Progenitor cell of endocrine pancreas (in vitro differentiated cells): ENCODE data around the gene STOML2. TPM values are rescaled to one million over a fixed set of nuclear protein-coding genes. Genes with fewer than 3 reads are reported as not detected.

ENCODE experiments used
- DNase-seq: peaks from one replicate; pipeline ENCODE4 v3.0.0; 2021; ENCODE audit warnings: low spot score; ENCODE audit not compliant: unreplicated experiment
- H3K27ac Mint-ChIP-seq: 2 replicates; pipeline ENCODE4 v1.8.0; 2021; ENCODE audit warnings: mild to moderate bottlenecking, moderate library complexity, mixed read lengths
- H3K27me3 Mint-ChIP-seq: 2 replicates; pipeline ENCODE4 v1.8.0; 2021; ENCODE audit warnings: mixed read lengths
- H3K36me3 Mint-ChIP-seq: 2 replicates; pipeline ENCODE4 v1.8.0; 2022; ENCODE audit warnings: mixed read lengths; ENCODE audit not compliant: insufficient read depth
- H3K4me1 Mint-ChIP-seq: 2 replicates; pipeline ENCODE4 v1.8.0; 2021; ENCODE audit warnings: low read depth, mixed read lengths
- H3K4me3 Mint-ChIP-seq: 2 replicates; pipeline ENCODE4 v1.8.0; 2021; ENCODE audit warnings: low read depth, mild to moderate bottlenecking, moderate library complexity, mixed read lengths
- H3K9me3 Mint-ChIP-seq: 2 replicates; pipeline ENCODE4 v1.8.0; 2021; ENCODE audit warnings: low read depth, mixed read lengths
- total RNA-seq: library from RNA; stranded (reverse); gene quantifications from 2 replicates; pipeline ENCODE4 v1.2.1, GENCODE V29; 2021
- TF ChIP-seq, protein P1 (sequence below): fragments of 200-600 bp; sonication (generic); IDR thresholded peaks from one replicate; pipeline ENCODE4 v1.5.0; 2021; ENCODE audit warnings: antibody characterized with exemption, mild to moderate bottlenecking; ENCODE audit not compliant: unreplicated experiment

STOML2 gene
- total RNA-seq, 1 donor from 2014 or later = 120 TPM

DNA sequence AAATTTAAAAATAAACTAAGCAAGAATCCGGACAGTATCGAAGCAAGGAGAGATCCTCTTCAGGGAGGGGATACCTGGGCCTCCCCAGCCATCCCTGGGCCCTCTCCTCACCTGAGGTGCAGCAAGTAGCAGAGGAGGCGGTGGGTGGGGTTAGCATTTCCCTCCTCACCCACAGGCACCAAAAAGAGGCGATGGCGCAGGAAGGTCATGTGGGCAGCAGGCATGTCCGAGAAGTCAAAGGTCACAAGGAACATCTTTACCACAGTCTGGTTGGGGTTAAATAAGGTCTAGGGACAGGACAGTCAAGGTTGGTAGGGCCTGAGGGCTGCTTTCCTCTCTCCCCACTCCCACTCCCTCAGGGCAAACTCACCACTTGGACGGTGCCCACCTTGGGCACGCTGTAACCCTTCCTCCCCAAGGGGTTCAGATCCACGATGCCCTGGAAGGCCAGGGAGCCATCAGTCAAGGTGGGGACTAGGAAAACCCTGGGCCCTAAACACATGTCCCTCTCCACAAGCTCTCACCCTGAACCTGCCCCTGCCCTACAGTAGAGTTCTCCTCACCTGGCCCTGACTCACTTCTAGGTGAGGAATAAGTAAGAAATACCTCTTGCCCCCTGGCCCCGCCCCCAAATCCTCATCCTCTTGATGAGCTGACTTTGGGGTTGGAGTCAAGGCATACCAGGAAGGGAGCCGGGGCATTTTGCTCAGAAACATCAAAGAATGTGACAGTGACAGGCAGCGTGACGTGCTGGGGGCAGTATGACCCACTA lies 2.8 kb upstream of the STOML2 start:
- DNase-seq = no peak
- H3K27ac Mint-ChIP-seq = no peak overlapping the region
- peaks cover 11% of the 10 kb centered on the region for H3K36me3 Mint-ChIP-seq
- TF ChIP-seq, protein P1, sequence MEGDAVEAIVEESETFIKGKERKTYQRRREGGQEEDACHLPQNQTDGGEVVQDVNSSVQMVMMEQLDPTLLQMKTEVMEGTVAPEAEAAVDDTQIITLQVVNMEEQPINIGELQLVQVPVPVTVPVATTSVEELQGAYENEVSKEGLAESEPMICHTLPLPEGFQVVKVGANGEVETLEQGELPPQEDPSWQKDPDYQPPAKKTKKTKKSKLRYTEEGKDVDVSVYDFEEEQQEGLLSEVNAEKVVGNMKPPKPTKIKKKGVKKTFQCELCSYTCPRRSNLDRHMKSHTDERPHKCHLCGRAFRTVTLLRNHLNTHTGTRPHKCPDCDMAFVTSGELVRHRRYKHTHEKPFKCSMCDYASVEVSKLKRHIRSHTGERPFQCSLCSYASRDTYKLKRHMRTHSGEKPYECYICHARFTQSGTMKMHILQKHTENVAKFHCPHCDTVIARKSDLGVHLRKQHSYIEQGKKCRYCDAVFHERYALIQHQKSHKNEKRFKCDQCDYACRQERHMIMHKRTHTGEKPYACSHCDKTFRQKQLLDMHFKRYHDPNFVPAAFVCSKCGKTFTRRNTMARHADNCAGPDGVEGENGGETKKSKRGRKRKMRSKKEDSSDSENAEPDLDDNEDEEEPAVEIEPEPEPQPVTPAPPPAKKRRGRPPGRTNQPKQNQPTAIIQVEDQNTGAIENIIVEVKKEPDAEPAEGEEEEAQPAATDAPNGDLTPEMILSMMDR = no peak
- H3K27me3 Mint-ChIP-seq = no peaks in the 10 kb centered on the region
- H3K4me1 Mint-ChIP-seq = peaks cover 20% of the 10 kb centered on the region
- no peaks in the 10 kb centered on the region for H3K9me3 Mint-ChIP-seq
- no peak overlapping the region for H3K4me3 Mint-ChIP-seq

DNA sequence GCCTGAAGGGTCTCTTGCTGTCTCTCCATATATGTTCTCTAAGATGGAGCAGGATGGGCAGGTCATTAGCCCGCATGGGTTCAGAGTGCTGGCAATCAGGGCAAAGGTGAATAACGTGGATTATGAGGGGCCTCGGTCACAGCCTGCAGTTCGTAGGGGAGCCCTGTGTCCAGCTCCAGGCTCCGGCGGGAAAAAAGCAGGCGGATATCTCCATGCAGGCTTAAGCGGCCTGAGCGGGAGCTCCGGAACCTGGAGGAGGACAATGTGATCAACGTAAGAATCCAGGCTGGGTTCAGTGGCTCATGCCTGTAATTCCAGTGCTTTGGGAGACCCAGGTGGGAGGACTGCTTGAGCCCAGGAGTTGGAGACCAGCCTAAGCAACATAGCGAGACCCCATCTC lies 2.2 kb upstream of the STOML2 start:
- Mint-ChIP-seq H3K9me3 (no peaks in the 10 kb centered on the region), H3K27ac (no peak overlapping the region), H3K4me1 (peaks cover 15% of the 10 kb centered on the region), H3K4me3 (no peak overlapping the region), H3K27me3 (no peaks in the 10 kb centered on the region), H3K36me3 (peaks cover 16% of the 10 kb centered on the region)
- TF ChIP-seq, protein P1 = no peak
- no peak for DNase-seq

DNA sequence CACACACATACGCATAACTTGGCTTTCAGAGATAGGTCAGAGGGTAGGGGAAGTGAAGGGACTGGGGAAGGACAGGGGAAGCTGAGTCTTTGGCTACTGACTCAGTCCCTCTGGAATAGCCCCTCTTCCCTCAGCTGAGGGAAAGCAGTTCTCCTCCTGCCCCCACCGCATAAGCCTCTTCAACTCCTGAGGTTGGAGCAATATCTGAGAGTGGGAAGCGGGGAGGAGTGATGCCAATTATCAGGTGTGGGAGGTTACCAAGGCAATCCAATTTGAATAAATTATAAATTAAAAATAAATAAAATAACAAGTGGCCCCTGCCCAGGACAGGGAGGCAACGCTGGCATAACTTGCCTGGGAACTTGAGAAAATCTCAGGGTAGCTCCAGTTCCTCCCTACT lies 1.7 kb upstream of the STOML2 start:
- Mint-ChIP-seq H3K4me3 (no peak overlapping the region), H3K36me3 (peaks cover 17% of the 10 kb centered on the region), H3K4me1 (peaks cover 12% of the 10 kb centered on the region)

DNA sequence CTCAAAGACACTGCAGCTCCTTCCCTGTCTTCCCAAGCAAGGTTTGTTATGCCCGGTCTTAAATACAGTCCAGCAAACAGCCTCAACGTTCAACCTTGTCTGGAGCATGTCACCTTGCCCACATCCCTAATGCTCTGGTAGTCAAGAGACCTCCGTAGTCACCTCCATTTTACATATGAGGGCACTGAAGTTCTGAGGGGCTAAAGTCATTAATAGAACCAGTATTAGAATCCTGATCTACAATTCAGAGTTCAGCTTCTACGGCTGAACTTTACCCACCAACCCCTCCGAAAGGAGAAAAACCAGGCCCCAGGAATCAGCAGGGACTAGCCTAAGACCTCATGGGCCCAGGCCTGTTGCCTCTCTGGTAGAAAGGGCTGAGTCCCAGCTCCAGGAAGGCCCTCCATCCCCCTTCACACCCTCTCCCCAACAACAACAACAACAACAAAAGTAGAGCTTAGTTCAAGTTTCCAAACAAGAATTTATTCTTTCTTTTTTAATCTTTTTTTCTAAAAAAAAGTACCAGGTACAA lies 795 bp upstream of the STOML2 start:
- TF ChIP-seq, protein P1 = no peak
- no peaks in the 10 kb centered on the region for H3K27me3 Mint-ChIP-seq
- peak overlapping the region; percentile 96 for H3K27ac Mint-ChIP-seq
- no peaks in the 10 kb centered on the region for H3K9me3 Mint-ChIP-seq
- peaks cover 11% of the 10 kb centered on the region for H3K4me1 Mint-ChIP-seq
- H3K4me3 Mint-ChIP-seq = peak overlapping the region; percentile 92
- peaks cover 19% of the 10 kb centered on the region for H3K36me3 Mint-ChIP-seq
- no peak for DNase-seq

More for the DNA sequence above, 1.7 kb upstream of the STOML2 start:
- Mint-ChIP-seq H3K27me3 (no peaks in the 10 kb centered on the region), H3K27ac (no peak overlapping the region), H3K9me3 (no peaks in the 10 kb centered on the region)
- no peak for DNase-seq
- TF ChIP-seq, protein P1 = no peak

DNA sequence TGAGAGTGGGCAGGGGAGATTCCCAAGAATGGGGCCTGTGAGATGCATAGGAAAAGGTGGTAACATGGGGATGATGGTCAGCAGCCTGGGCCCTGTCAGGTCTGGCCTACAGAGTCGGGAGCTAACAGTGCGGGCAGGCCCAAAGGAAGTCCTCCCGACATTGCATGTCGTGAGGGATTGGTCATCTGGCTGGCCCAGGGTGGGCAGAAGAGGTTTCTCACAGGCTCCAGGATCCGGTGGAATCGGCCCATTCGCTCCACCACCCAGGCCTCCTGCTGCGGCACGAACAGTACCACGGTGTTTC lies 514 bp downstream of the STOML2 start:
- TF ChIP-seq, protein P1 = no peak
- Mint-ChIP-seq H3K4me1 (peaks cover 11% of the 10 kb centered on the region), H3K36me3 (peaks cover 19% of the 10 kb centered on the region), H3K27ac (peak overlapping the region; percentile 96), H3K4me3 (peak overlapping the region; percentile 92), H3K27me3 (no peaks in the 10 kb centered on the region), H3K9me3 (no peaks in the 10 kb centered on the region)
- no peak for DNase-seq
